Neuronal stem cell (in vitro differentiated cells): Measurements from ENCODE around the gene SHKBP1.

Experiments
- DNase-seq: peaks from one replicate; pipeline ENCODE4 v3.0.0-alpha.2; 2013; ENCODE audit warnings: low spot score
- H2AFZ ChIP-seq: one replicate; pipeline ENCODE4 v1.6.1; 2013; ENCODE audit warnings: mild to moderate bottlenecking, low read length, inconsistent platforms
- H2AK5ac ChIP-seq: 2 replicates; pipeline ENCODE4 v1.6.1; 2013; ENCODE audit warnings: low read depth, mild to moderate bottlenecking, inconsistent platforms, low read length, moderate library complexity, mixed read lengths
- H2BK120ac ChIP-seq: 2 replicates; pipeline ENCODE4 v1.6.1; 2013; ENCODE audit warnings: low read depth, mild to moderate bottlenecking, inconsistent platforms, low read length, moderate library complexity, mixed read lengths
- H2BK12ac ChIP-seq: one replicate; pipeline ENCODE4 v1.6.1; 2013; ENCODE audit warnings: low read length, inconsistent platforms
- H2BK15ac ChIP-seq: 2 replicates; pipeline ENCODE4 v1.6.1; 2013; ENCODE audit warnings: mild to moderate bottlenecking, low read length, inconsistent platforms, mixed read lengths
- H2BK5ac ChIP-seq: one replicate; pipeline ENCODE4 v1.6.1; 2013; ENCODE audit warnings: inconsistent platforms, mild to moderate bottlenecking, low read length, moderate library complexity
- H3K14ac ChIP-seq: one replicate; pipeline ENCODE4 v1.6.1; 2013; ENCODE audit warnings: low read length, inconsistent platforms
- H3K18ac ChIP-seq: 2 replicates; pipeline ENCODE4 v1.6.1; 2013; ENCODE audit warnings: low read length, inconsistent platforms
- H3K23ac ChIP-seq: 2 replicates; pipeline ENCODE4 v1.6.1; 2013; ENCODE audit warnings: low read depth, mild to moderate bottlenecking, mixed read lengths, low read length, inconsistent platforms; ENCODE audit not compliant: poor library complexity
- H3K27ac ChIP-seq: replicated peaks from 3 replicates; pipeline ENCODE4 v1.5.1; 2013; ENCODE audit warnings: low read length, inconsistent platforms
- H3K27me3 ChIP-seq, 3 experiments: 2 replicates each; pipeline ENCODE4 v1.6.1; 2013; ENCODE audit warnings: low read length in 3 of 3, mild to moderate bottlenecking in 2 of 3, inconsistent platforms in 1 of 3, low read depth in 1 of 3, mixed read lengths in 1 of 3, moderate library complexity in 1 of 3; ENCODE audit not compliant: control insufficient read depth in 3 of 3, insufficient read depth in 3 of 3
- H3K36me3 ChIP-seq, 2 donors: replicated peaks in 1 of 2; 2 replicates each; pipeline ENCODE4 v1.6.1; 2013; ENCODE audit warnings: low read length in 2 of 2; ENCODE audit not compliant: control insufficient read depth in 2 of 2, insufficient read depth in 2 of 2
- H3K4ac ChIP-seq: 2 replicates; pipeline ENCODE4 v1.6.1; 2013; ENCODE audit warnings: inconsistent platforms, mild to moderate bottlenecking, low read length, moderate library complexity
- H3K4me1 ChIP-seq, 2 donors: 1 replicate in 1 of 2; 2 replicates in 1 of 2; pipeline ENCODE4 v1.6.1; 2013; ENCODE audit warnings: low read length in 2 of 2, low read depth in 1 of 2; ENCODE audit not compliant: control insufficient read depth in 2 of 2, insufficient read depth in 1 of 2
- H3K4me2 ChIP-seq: one replicate; pipeline ENCODE4 v1.6.1; 2013; ENCODE audit warnings: mild to moderate bottlenecking, low read length, inconsistent platforms; ENCODE audit not compliant: insufficient read depth, poor library complexity, severe bottlenecking
- H3K4me3 ChIP-seq, 2 donors: 2 replicates each; pipeline ENCODE4 v1.5.1; 2013; ENCODE audit warnings: low read length in 2 of 2, mild to moderate bottlenecking in 2 of 2, inconsistent platforms in 1 of 2, moderate library complexity in 1 of 2
- H3K79me1 ChIP-seq: one replicate; pipeline ENCODE4 v1.6.1; 2013; ENCODE audit warnings: low read depth, mild to moderate bottlenecking, inconsistent platforms, low read length, moderate library complexity
- H3K9ac ChIP-seq: one replicate; pipeline ENCODE4 v1.6.1; 2013; ENCODE audit warnings: mild to moderate bottlenecking, low read depth, low read length, inconsistent platforms; ENCODE audit not compliant: poor library complexity
- H3K9me3 ChIP-seq, 2 donors: replicated peaks in 1 of 2; 2 replicates each; pipeline versions ENCODE3 to v1.6.1; 2013; ENCODE audit warnings: low read length in 2 of 2, mild to moderate bottlenecking in 2 of 2, inconsistent platforms in 1 of 2, low read depth in 1 of 2, mixed read lengths in 1 of 2, moderate library complexity in 1 of 2; ENCODE audit not compliant: control insufficient read depth in 2 of 2, insufficient read depth in 1 of 2
- H4K8ac ChIP-seq: one replicate; pipeline ENCODE4 v1.6.1; 2013; ENCODE audit warnings: low read depth, mild to moderate bottlenecking, inconsistent platforms, low read length, moderate library complexity
- H4K91ac ChIP-seq: one replicate; pipeline ENCODE4 v1.6.1; 2013; ENCODE audit warnings: low read length, low read depth, mild to moderate bottlenecking, inconsistent platforms; ENCODE audit not compliant: poor library complexity
- WGBS, 2 donors: extraction: QIAGEN DNeasy Blood & Tissue Kit; methylation state at CpG; one replicate each; pipeline ENCODE4 v1.1.7; 2013; ENCODE audit warnings: missing lambda C conversion rate in 2 of 2, mixed read lengths in 1 of 2; ENCODE audit not compliant: insufficient read length in 2 of 2, insufficient replicate concordance in 1 of 2; ENCODE audit errors: extremely low coverage in 2 of 2; 5-methylcytosine and 5-hydroxymethylcytosine counted together

The SHKBP1 gene

GRCh38 chr19:40607311-40608239, 30.9 kb downstream of the SHKBP1 start:
- Histone ChIP-seq H3K4ac (no peak overlapping the region), H3K18ac (peak overlapping the region; percentile 19), H3K4me3 (no peak overlapping the region), H3K27ac (no peak overlapping the region), H2BK120ac (no peak overlapping the region), H3K79me1 (no peaks in the 10 kb centered on the region), H2BK5ac (no peak overlapping the region), H3K4me2 (no peak overlapping the region), H3K36me3 (peaks cover 0 to 80% of the 10 kb centered on the region in 2 donors), H3K9ac (no peak overlapping the region), H4K91ac (no peak overlapping the region), H2AFZ (no peak overlapping the region), H3K27me3 (peaks cover 0 to 77% (median 6%) of the 10 kb centered on the region in 3 experiments), H3K4me1 (peaks cover 0 to 34% of the 10 kb centered on the region in 2 donors), H2AK5ac (peak overlapping the region; percentile 74), H2BK15ac (no peak overlapping the region), H2BK12ac (no peak overlapping the region), H4K8ac (no peak overlapping the region), H3K23ac (peak overlapping the region; percentile 52), H3K9me3 (no peaks in the 10 kb centered on the region), H3K14ac (no peak overlapping the region)
- DNase-seq, result no peak
- WGBS, 2 donors, result no CpG with 5 or more reads among the region's 31 CpGs

- Histone ChIP-seq H4K91ac (no peak overlapping the region), H3K27ac (no peak overlapping the region), H2BK120ac (no peak overlapping the region), H2BK15ac (no peak overlapping the region), H3K9me3 (no peaks in the 10 kb centered on the region), H3K23ac (peak overlapping the region; percentile 52), H2AFZ (no peak overlapping the region), H2BK12ac (no peak overlapping the region), H3K27me3 (peaks cover 0 to 83% (median 6%) of the 10 kb centered on the region in 3 experiments), H3K9ac (no peak overlapping the region), H2AK5ac (no peak overlapping the region), H4K8ac (no peak overlapping the region), H3K4ac (no peak overlapping the region), H3K36me3 (peaks cover 0 to 82% of the 10 kb centered on the region in 2 donors), H3K4me3 (no peak overlapping the region), H2BK5ac (no peak overlapping the region), H3K79me1 (no peaks in the 10 kb centered on the region), H3K4me2 (no peak overlapping the region), H3K4me1 (peaks cover 0 to 29% of the 10 kb centered on the region in 2 donors), H3K14ac (no peak overlapping the region), H3K18ac (no peak overlapping the region)
- DNase-seq, result no peak
- no CpG with 5 or more reads among the region's 14 CpGs for WGBS, 2 donors
Observed at GRCh38 chr19:40608240-40608621, 31.6 kb downstream of the SHKBP1 start.

GRCh38 chr19:40608957-40609356, 32.3 kb downstream of the SHKBP1 start:
- Histone ChIP-seq H2BK5ac (no peak overlapping the region), H2BK120ac (no peak overlapping the region), H2BK12ac (no peak overlapping the region), H3K14ac (no peak overlapping the region), H3K4me2 (no peak overlapping the region), H3K4ac (no peak overlapping the region), H3K9ac (no peak overlapping the region), H3K36me3 (peaks cover 0 to 84% of the 10 kb centered on the region in 2 donors), H3K27ac (no peak overlapping the region), H2AFZ (no peak overlapping the region), H3K4me1 (peaks cover 0 to 26% of the 10 kb centered on the region in 2 donors), H3K23ac (no peak overlapping the region), H4K8ac (no peak overlapping the region), H2BK15ac (no peak overlapping the region), H3K18ac (no peak overlapping the region), H3K4me3 (no peak overlapping the region), H3K79me1 (no peaks in the 10 kb centered on the region), H2AK5ac (no peak overlapping the region), H4K91ac (no peak overlapping the region), H3K27me3 (peaks cover 0 to 85% (median 6%) of the 10 kb centered on the region in 3 experiments), H3K9me3 (no peaks in the 10 kb centered on the region)
- no CpG with 5 or more reads among the region's 4 CpGs for WGBS, 2 donors
- DNase-seq, result no peak
